ENCODE results near the gene GPR84. TPM values are rescaled to one million over a fixed set of nuclear protein-coding genes. Genes with fewer than 3 reads are reported as not detected.

The GPR84 gene
- total and polyA plus RNA-seq, 12 donors: 0.15 to 2.9 (median 0.32) TPM; not detected in 7

- DNase-seq: no peak
- no peak overlapping the region for H3K4me3 ChIP-seq
- WGBS, 2 donors: 96 to 99% methylated on average over 2 of the region's 2 CpGs
- peaks cover 0 to 98% (median 59%) of the 10 kb centered on the region in 9 donors for H3K36me3 ChIP-seq
- peaks cover 0 to 13% (median 7%) of the 10 kb centered on the region in 9 donors for H3K4me1 ChIP-seq
- no peaks in the 10 kb centered on the region for H3K9me3 ChIP-seq
- no peak overlapping the region for H3K27ac ChIP-seq
- intact Hi-C loops (cut with DNase I): loop anchor here in 1 of 10 donors (1.0 to 2.0 kb wide), 2 partner anchors 39 to 44 kb away; no protein-coding TSS in a partner anchor
- TF ChIP-seq CTCF (IDR thresholded peaks at IDR 0.05): no peak
- no peaks in the 10 kb centered on the region for H3K27me3 ChIP-seq
- no peak for ATAC-seq
These were observed 33.9 kb upstream of the GPR84 start for GRCh38 chr12:54398218-54398617.

- Histone ChIP-seq H3K27ac (no peak overlapping the region), H3K9me3 (no peaks in the 10 kb centered on the region), H3K4me1 (peaks cover 0 to 22% (median 7%) of the 10 kb centered on the region in 9 donors), H3K36me3 (peaks cover 0 to 98% (median 50%) of the 10 kb centered on the region in 9 donors), H3K4me3 (no peak overlapping the region), H3K27me3 (no peaks in the 10 kb centered on the region)
- intact Hi-C loops (cut with DNase I): no loop called here
- ATAC-seq: no peak
- 87 to 90% methylated on average over 1 of the region's 1 CpG for WGBS, 2 donors
- DNase-seq: no peak
- no peak for TF ChIP-seq CTCF (IDR thresholded peaks at IDR 0.05)
These were observed 32.9 kb upstream of the GPR84 start for GRCh38 chr12:54397157-54397556.

- Histone ChIP-seq H3K4me1 (peaks cover 0 to 37% (median 7%) of the 10 kb centered on the region in 9 donors), H3K27ac (no peak overlapping the region), H3K9me3 (no peaks in the 10 kb centered on the region), H3K27me3 (no peaks in the 10 kb centered on the region), H3K4me3 (no peak overlapping the region), H3K36me3 (peaks cover 0 to 86% (median 35%) of the 10 kb centered on the region in 9 donors)
- TF ChIP-seq CTCF (IDR thresholded peaks at IDR 0.05): no peak
- intact Hi-C loops (cut with DNase I): no loop called here
- DNase-seq (no peak), ATAC-seq (no peak)
These were observed 31.3 kb upstream of the GPR84 start for GRCh38 chr12:54395545-54395944.

GRCh38 chr12:54394986-54395385, 30.7 kb upstream of the GPR84 start:
- Histone ChIP-seq H3K4me1 (peaks cover 0 to 37% (median 7%) of the 10 kb centered on the region in 9 donors), H3K9me3 (no peaks in the 10 kb centered on the region), H3K27ac (no peak overlapping the region), H3K27me3 (no peaks in the 10 kb centered on the region), H3K36me3 (peaks cover 0 to 80% (median 30%) of the 10 kb centered on the region in 9 donors), H3K4me3 (no peak overlapping the region)
- intact Hi-C loops (cut with DNase I): no loop called here
- whole genome bisulfite sequencing, 2 donors: 91 to 94% methylated on average over 1 of the region's 1 CpG
- DNase-seq (no peak), ATAC-seq (no peak)
- TF ChIP-seq CTCF (IDR thresholded peaks at IDR 0.05): no peak
